Activated CD4-positive, CD25-positive, alpha-beta regulatory T cell treated with anti-CD3 and anti-CD28 coated beads, Interleukin-2, amount 50 U/mL, for 16 hours (primary cell): Measurements from ENCODE around the gene SH3PXD2A.
"Not testable (repeated sequence)": the region's sequence is repeated elsewhere in the genome, so short reads cannot be mapped to it uniquely, and the experiment has no call there.

Source experiments
- DNase-seq: peaks from one replicate; pipeline ENCODE4 v3.0.0-alpha.2; 2020; ENCODE audit warnings: low read depth, low spot score

SH3PXD2A gene

GRCh38 chr10:103834436-103835095 lies 20.8 kb downstream of the SH3PXD2A start:
- DNase-seq, result no peak

GRCh38 chr10:103833731-103834365 lies 21.5 kb downstream of the SH3PXD2A start:
- DNase-seq, result no peak

DNA sequence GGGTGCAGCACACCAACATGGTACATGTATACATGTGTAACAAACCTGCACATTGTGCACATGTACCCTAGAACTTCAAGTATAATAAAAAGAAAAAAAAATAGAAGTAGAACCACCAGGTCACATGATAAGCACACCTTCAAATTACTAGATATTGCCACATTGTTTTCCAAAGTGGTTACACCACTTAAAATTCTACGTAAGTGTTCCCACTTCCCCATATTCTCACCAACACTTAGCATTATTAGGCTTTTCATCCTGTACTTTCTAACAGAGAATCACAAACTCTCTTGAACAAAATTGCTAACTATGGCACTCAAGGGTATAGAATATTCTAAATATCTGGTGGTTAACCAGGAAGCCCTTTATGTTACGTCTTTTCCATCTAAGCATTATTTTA lies 22.6 kb downstream of the SH3PXD2A start:
- DNase-seq, result no peak

DNA sequence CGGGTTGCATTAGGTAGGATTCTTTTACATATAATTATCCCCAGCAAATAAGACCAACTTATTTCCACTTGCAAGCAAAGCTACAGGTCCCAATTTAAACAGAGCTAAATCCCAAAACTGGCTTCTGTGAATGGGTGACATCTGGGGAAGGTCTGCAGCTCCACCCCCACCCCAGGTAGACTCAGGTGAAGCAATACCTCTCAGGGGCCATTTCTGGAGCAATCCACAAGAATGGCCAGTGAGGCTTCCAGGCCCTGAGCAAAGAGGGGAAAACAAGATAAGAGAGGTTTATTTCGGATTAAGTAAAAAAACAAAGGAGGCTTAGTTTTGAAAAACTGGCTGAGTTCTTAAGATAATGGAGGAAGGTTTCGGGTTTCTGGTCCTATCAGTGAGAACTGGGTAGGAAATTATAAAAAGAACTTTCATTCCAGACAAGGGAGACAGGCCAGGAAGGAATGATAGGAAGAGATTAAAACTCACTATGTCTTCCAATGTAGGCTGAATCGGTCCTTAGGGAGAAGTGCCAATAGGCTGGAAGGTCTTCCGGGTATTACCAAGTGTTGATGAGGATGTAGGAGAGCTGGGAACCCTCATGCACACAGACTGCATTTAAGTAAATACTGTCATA lies 25.4 kb downstream of the SH3PXD2A start:
- DNase-seq, result no peak

DNA sequence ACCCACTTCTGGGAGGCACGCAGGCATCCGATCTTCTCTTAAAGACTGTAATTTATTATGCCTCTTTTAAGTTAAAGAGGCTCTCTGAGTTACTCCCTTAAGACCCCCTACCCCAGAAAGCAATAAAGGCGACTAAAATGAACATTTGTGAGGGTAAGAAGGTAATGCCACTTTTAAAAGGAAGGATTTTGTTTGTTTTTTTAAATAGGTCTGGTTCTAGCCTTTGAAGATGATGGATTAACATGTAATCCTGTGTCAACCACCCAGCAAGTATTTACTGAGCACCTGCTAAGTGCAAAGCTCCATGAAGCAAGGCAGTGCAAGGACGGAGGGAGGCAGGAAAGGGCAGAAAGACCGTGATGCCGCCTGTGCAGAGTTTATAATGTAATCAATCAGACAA lies 26.1 kb downstream of the SH3PXD2A start:
- no peak for DNase-seq

DNA sequence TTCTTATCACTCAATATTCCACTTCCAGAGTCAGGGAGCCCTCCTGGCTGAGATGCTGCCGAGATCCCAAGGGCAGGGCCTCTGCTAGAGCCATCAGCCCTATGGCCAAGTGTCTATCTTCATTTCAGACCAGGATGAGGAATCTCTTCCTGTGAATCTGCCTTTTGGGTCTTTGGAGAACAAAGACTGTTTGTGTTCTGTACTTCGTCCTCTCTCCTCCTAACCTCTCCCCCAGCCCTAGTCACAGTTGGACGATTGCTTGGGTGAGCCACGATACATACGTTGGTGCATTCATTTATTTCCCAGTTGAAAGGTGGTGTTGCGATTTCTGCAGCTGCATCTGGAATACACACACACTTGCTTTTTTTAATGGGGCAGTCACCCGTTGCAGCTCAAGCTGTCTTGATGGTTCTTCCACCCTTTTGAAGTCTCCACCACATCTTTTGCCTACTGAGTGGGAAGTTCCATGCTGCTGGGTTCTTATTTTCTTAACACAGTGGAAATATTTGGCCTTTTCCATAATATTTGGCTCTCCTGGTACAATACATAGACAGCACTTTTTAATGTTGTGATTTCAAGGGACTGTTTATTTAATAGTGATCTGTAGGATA lies 26.7 kb downstream of the SH3PXD2A start:
- DNase-seq, result no peak

DNA sequence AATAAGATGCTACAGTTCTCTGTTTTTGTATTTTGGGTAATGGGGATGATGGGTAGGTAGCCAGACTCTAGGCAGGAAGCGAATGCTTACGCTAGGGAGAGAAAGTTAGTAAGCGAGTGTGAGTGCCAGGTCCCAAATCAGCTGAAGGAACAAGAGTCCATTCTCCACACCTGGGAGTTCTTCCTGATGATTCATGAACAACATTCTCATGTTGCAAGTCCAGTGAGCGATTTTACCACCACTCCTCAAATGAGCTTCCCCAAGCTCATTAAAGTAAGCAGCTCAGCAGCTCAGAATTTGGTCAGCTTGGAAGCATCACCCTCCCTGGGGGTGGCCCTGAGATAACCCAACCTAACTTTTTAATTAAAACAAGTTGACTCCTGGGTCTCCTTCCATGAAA lies 27.3 kb downstream of the SH3PXD2A start:
- DNase-seq, result no peak

DNA sequence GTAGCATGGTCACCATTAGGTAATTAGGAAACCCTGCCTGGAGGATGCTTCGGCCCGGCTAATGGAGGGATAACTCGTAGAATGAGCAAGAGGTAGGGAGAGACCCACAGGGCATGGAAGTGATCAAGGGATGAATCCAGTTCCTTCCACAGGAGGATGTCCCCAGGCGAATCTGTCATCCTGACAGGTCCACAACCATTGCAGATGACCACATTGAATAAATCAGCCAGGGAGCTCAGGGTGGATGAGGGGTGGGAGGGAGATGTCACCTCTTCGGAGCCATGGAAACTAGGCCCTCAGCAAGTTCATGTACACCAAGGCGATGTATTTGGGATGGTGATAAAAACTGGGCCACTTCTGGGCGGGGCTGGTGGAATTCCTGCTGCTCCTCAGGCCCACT lies 28.5 kb downstream of the SH3PXD2A start:
- no peak for DNase-seq

DNA sequence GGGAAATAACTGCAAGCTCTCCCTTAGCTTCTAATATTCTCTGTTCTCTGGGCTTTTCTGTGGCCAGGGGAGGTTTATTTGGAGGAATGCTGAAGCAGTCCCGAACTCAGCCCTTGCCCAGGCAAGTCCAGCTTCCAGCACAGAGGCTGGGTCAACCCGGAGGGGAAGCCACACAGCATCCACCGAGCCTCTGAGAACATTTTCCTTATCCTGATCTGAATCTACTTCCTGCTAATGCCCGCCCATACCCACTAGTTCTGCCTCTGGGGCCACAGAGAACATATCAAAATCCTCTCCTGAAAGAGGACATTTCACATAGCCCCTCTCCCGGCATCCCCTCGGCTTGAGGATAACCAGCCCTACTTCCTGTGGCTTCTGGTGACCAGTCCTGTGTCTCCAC lies 31.1 kb downstream of the SH3PXD2A start:
- no peak for DNase-seq

DNA sequence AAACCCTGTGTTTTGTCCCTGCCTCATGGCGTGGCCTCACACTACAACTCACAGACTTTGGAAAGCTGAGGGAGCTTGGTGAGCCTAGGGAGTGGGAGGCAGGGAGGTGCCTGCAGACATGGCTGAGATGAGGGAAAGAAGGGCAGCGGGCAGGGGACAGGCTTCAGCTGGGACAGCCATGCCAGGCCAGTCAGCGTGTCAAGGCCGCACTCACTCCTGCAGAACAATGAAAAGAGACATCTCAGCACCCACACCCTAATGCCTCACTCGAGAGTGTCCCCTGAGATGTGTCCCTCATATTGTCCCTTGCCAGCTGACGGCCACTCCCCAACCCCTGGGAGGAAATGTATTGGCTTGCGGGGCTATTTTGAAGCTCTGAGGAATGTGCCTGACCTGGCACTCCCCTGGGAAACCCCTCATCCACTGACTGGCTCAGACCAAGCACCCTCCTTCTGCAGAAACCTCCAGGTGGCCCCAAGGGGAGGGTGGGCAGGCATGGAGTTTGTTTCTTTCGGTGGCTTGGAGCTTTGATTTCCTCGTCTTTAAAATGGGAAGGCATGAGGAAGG lies 31.6 kb downstream of the SH3PXD2A start:
- DNase-seq, result no peak

DNA sequence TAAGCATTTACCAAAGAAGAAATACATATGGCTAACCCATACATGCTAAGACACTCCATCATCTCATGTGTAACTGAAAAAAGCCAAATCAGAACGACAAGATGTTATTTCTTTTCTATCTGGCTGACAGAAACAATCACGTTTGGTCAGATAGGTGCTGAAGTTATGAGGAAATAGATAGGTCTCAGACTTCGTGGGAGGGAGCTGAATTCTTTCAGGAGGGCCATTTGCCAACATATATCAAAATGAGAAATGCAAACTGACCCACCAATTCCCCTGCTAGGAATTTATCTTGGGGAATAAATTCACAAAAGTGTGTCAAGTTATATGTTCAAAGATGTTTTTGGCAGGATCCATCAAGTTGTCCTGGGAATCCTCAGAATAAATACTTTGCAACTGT lies 32.6 kb downstream of the SH3PXD2A start:
- no peak for DNase-seq

GRCh38 chr10:103822107-103822716 lies 33.2 kb downstream of the SH3PXD2A start:
- no peak for DNase-seq

DNA sequence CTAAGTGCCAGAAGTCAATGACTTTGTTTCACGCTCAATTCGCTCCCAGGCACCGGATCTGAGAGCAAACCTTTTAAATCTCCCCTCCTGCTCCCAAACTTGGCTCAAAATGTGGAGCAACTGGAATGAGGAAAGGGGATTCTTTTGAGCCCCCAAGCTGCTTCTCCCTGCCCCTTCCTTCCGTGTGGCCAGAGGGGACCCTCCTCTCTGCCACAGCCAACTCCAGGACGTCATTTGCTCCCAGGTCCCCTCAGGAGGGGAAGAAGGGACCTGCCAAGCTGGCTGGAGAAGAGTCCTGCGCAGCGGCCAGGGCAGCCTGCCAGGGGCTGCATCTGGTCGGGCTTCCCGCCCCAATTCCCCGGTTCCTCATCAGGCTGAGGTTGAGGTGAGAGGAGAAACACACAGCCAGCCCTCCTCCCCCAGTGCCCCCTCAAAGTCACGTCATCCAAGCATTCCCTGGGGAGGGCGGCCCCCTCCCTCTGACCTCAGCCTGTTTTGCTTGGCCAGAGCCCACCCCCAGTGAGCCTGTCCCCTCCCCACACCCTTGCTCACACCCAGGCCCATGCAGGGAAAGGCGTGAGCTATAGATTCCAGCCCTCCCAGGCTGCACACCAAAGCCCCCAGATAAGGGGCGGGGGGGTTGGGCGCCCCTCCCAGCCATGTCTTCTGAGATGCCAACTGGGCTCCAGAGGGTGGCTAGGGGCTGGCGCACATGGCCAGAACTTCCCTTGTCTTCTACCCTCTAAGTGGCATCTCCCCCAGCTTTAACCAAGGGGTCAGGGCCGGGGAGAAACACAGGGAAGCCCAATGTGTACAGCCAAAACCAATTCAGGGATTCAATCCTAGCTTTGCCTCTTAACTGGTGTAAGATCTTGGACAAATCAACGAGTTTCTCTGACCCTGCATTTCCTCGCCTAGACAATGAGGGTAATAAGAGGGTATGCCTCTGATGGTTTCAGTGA lies 35.0 kb downstream of the SH3PXD2A start:
- DNase-seq, result no peak

DNA sequence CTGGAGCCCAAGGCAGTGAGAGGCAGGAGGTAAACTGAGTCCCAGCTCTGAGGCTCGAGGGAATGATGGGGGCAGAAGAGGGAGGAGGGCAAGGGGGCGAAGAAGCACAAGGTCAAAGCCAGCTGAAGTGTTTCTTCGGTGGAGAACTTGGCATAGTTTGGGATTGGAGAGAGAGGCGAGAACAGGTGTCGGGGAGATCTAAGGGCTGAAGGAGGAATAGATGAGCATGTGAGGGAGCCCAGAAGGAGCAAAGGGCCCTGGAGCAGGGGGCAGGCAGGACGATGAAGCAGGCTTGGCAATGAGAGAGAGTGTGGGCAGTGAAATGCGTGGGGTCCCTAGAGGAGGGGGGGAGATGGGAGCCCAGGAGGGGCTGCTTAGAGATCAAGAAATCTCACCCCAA lies 35.9 kb downstream of the SH3PXD2A start:
- no peak for DNase-seq

GRCh38 chr10:103818765-103819374 lies 36.5 kb downstream of the SH3PXD2A start:
- DNase-seq, result no peak

GRCh38 chr10:103818105-103818504 lies 37.3 kb downstream of the SH3PXD2A start:
- no peak for DNase-seq

GRCh38 chr10:103816431-103816830 lies 38.9 kb downstream of the SH3PXD2A start:
- no peak for DNase-seq

- DNase-seq, result no peak
Measured at GRCh38 chr10:103814626-103815370, 40.6 kb downstream of the SH3PXD2A start.

GRCh38 chr10:103814105-103814504 lies 41.3 kb downstream of the SH3PXD2A start:
- DNase-seq, result no peak

- DNase-seq, result not testable (repeated sequence)
Measured at GRCh38 chr10:103813312-103813711, 42.1 kb downstream of the SH3PXD2A start.
